GM18499 (cell line): ENCODE measurements around the gene CBFB.
"Not testable (repeated sequence)": the region's sequence is repeated elsewhere in the genome, so short reads cannot be mapped to it uniquely, and the experiment has no call there.

Experiments
- ATAC-seq: cut with Tn5 transposase; IDR thresholded peaks from one replicate; pipeline ENCODE4 v1.9.1; 2021; ENCODE audit warnings: moderate number of reproducible peaks; ENCODE audit not compliant: insufficient read depth, unreplicated experiment

Gene CBFB

GRCh38 chr16:67116388-67117311 is 87.7 kb downstream of the CBFB start:
- no peak for ATAC-seq

- ATAC-seq = no peak
Measured at GRCh38 chr16:67117716-67118115, 88.8 kb downstream of the CBFB start.

GRCh38 chr16:67120025-67120424 is 91.1 kb downstream of the CBFB start:
- ATAC-seq = no peak

GRCh38 chr16:67122799-67123198 is 93.8 kb downstream of the CBFB start:
- not testable (repeated sequence) for ATAC-seq

GRCh38 chr16:67128417-67128816 is 99.5 kb downstream of the CBFB start:
- ATAC-seq = no peak

GRCh38 chr16:67128887-67129286 is 99.9 kb downstream of the CBFB start:
- no peak for ATAC-seq

- ATAC-seq = no peak
Measured at GRCh38 chr16:67129422-67129821, 100.5 kb downstream of the CBFB start.

GRCh38 chr16:67137605-67138004 is 108.7 kb downstream of the CBFB start:
- no peak for ATAC-seq

- ATAC-seq = no peak
Measured at GRCh38 chr16:67141391-67141790, 112.4 kb downstream of the CBFB start.

- ATAC-seq = no peak
Measured at GRCh38 chr16:67142342-67142741, 113.4 kb downstream of the CBFB start.

GRCh38 chr16:67144943-67145342 is 116.0 kb downstream of the CBFB start:
- no peak for ATAC-seq

- ATAC-seq = no peak
Measured at GRCh38 chr16:67145746-67146145, 116.8 kb downstream of the CBFB start.

GRCh38 chr16:67146523-67147357 is 117.8 kb downstream of the CBFB start:
- no peak for ATAC-seq

GRCh38 chr16:67147437-67148140 is 118.6 kb downstream of the CBFB start:
- ATAC-seq = no peak

- no peak for ATAC-seq
Measured at GRCh38 chr16:67148221-67148620, 119.3 kb downstream of the CBFB start.

- ATAC-seq = no peak
Measured at GRCh38 chr16:67148656-67149275, 119.8 kb downstream of the CBFB start.

- no peak for ATAC-seq
Measured at GRCh38 chr16:67149276-67150046, 120.5 kb downstream of the CBFB start.

- no peak for ATAC-seq
Measured at GRCh38 chr16:67150047-67150832, 121.3 kb downstream of the CBFB start.
